HG02885 (cell line): ENCODE data around the gene SUGP2.

Experiments
- ATAC-seq: cut with Tn5 transposase; IDR thresholded peaks from one replicate; pipeline ENCODE4 v1.9.1; 2021; ENCODE audit warnings: mild to moderate bottlenecking; ENCODE audit not compliant: unreplicated experiment, poor library complexity

The SUGP2 gene

GRCh38 chr19:18995804-18996241 lies 37.5 kb downstream of the SUGP2 start:
- no peak for ATAC-seq

- no peak for ATAC-seq
These were observed 40.2 kb downstream of the SUGP2 start for GRCh38 chr19:18993115-18993514.

GRCh38 chr19:18992696-18993095 lies 40.6 kb downstream of the SUGP2 start:
- ATAC-seq: no peak

- no peak for ATAC-seq
These were observed 41.8 kb downstream of the SUGP2 start for GRCh38 chr19:18991468-18991867.

GRCh38 chr19:18991006-18991405 lies 42.3 kb downstream of the SUGP2 start:
- ATAC-seq: no peak

- no peak for ATAC-seq
These were observed 43.1 kb downstream of the SUGP2 start for GRCh38 chr19:18990128-18990708.

GRCh38 chr19:18989316-18989715 lies 44.0 kb downstream of the SUGP2 start:
- no peak for ATAC-seq

GRCh38 chr19:18987456-18987855 lies 45.9 kb downstream of the SUGP2 start:
- ATAC-seq: no peak

- no peak for ATAC-seq
These were observed 48.1 kb downstream of the SUGP2 start for GRCh38 chr19:18985257-18985656.

GRCh38 chr19:18984251-18984650 lies 49.1 kb downstream of the SUGP2 start:
- no peak for ATAC-seq

- no peak for ATAC-seq
These were observed 50.6 kb downstream of the SUGP2 start for GRCh38 chr19:18982669-18983068.

- no peak for ATAC-seq
These were observed 52.8 kb downstream of the SUGP2 start for GRCh38 chr19:18980432-18981020.

- ATAC-seq: no peak
These were observed 54.7 kb downstream of the SUGP2 start for GRCh38 chr19:18978616-18979015.

GRCh38 chr19:18975869-18976268 lies 57.4 kb downstream of the SUGP2 start:
- ATAC-seq: no peak

- no peak for ATAC-seq
These were observed 58.3 kb downstream of the SUGP2 start for GRCh38 chr19:18975011-18975410.

GRCh38 chr19:18972851-18973250 lies 60.5 kb downstream of the SUGP2 start:
- ATAC-seq: no peak

- no peak for ATAC-seq
These were observed 61.0 kb downstream of the SUGP2 start for GRCh38 chr19:18972301-18972811.

- no peak for ATAC-seq
These were observed 63.2 kb downstream of the SUGP2 start for GRCh38 chr19:18969931-18970659.

- ATAC-seq: no peak
These were observed 65.8 kb downstream of the SUGP2 start for GRCh38 chr19:18967358-18968146.

- ATAC-seq: no peak
These were observed 67.0 kb downstream of the SUGP2 start for GRCh38 chr19:18966307-18966706.

GRCh38 chr19:18964121-18964520 lies 69.2 kb downstream of the SUGP2 start:
- no peak for ATAC-seq
